ENCODE measurements around the gene ZNF277. TPM values are rescaled to one million over a fixed set of nuclear protein-coding genes. Genes with fewer than 3 reads are reported as not detected.

Gene ZNF277
- total and polyA plus RNA-seq, 4 donors: 11.9 to 47.6 (median 24.9) TPM

GRCh38 chr7:112372101-112372500 is 165.6 kb downstream of the ZNF277 start:
- no peak for TF ChIP-seq CTCF (IDR thresholded peaks at IDR 0.05; ENCODE audit: control extremely low read depth, extremely low read depth)
- Histone ChIP-seq H3K4me1 (ENCODE audit: control insufficient read depth in 5 of 5, insufficient read depth in 5 of 5, low read length in 5 of 5) (peaks cover 0 to 12% (median 0%) of the 10 kb centered on the region in 5 donors), H3K36me3 (ENCODE audit: control insufficient read depth in 4 of 4, insufficient read depth in 4 of 4, low read length in 4 of 4) (no peaks in the 10 kb centered on the region), H3K4me3 (no peak overlapping the region), H3K27ac (ENCODE audit: low read depth in 1 of 2, low read length in 1 of 2) (no peak overlapping the region), H3K27me3 (ENCODE audit: control insufficient read depth in 3 of 3, insufficient read depth in 3 of 3, low read length in 2 of 3) (no peaks in the 10 kb centered on the region), H3K9ac (ENCODE audit: insufficient read depth in 1 of 2, low read length in 2 of 2) (no peak overlapping the region), H3K9me3 (ENCODE audit: control insufficient read depth in 4 of 4, insufficient read depth in 3 of 4, low read length in 3 of 4) (no peaks in the 10 kb centered on the region)
- WGBS, 2 donors: 14 to 24% methylated on average over 1 of the region's 1 CpG
- ATAC-seq (ENCODE audit: insufficient read depth, low FRiP score): no peak
- peak in 1 of 3 donors; percentile 60 for DNase-seq

- DNase-seq (peak; percentile 68 to 85 (median 77)), ATAC-seq (ENCODE audit: insufficient read depth, low FRiP score) (no peak)
- Histone ChIP-seq H3K27me3 (ENCODE audit: control insufficient read depth in 3 of 3, insufficient read depth in 3 of 3, low read length in 2 of 3) (no peaks in the 10 kb centered on the region), H3K9me3 (ENCODE audit: control insufficient read depth in 4 of 4, insufficient read depth in 3 of 4, low read length in 3 of 4) (no peaks in the 10 kb centered on the region), H3K9ac (ENCODE audit: insufficient read depth in 1 of 2, low read length in 2 of 2) (no peak overlapping the region), H3K27ac (ENCODE audit: low read depth in 1 of 2, low read length in 1 of 2) (no peak overlapping the region), H3K36me3 (ENCODE audit: control insufficient read depth in 4 of 4, insufficient read depth in 4 of 4, low read length in 4 of 4) (no peaks in the 10 kb centered on the region), H3K4me3 (no peak overlapping the region), H3K4me1 (ENCODE audit: control insufficient read depth in 5 of 5, insufficient read depth in 5 of 5, low read length in 5 of 5) (no peaks in the 10 kb centered on the region)
- WGBS, 2 donors: 83 to 93% methylated on average over 1 of the region's 1 CpG
- TF ChIP-seq CTCF (IDR thresholded peaks at IDR 0.05; ENCODE audit: control extremely low read depth, extremely low read depth): no peak
Observed at GRCh38 chr7:112377593-112377992, 171.1 kb downstream of the ZNF277 start.

GRCh38 chr7:112381311-112382091 is 175.0 kb downstream of the ZNF277 start:
- DNase-seq (no peak), ATAC-seq (ENCODE audit: insufficient read depth, low FRiP score) (no peak)
- Histone ChIP-seq H3K36me3 (ENCODE audit: control insufficient read depth in 4 of 4, insufficient read depth in 4 of 4, low read length in 4 of 4) (no peaks in the 10 kb centered on the region), H3K27ac (ENCODE audit: low read depth in 1 of 2, low read length in 1 of 2) (no peak overlapping the region), H3K27me3 (ENCODE audit: control insufficient read depth in 3 of 3, insufficient read depth in 3 of 3, low read length in 2 of 3) (no peaks in the 10 kb centered on the region), H3K9ac (ENCODE audit: insufficient read depth in 1 of 2, low read length in 2 of 2) (no peak overlapping the region), H3K4me3 (no peak overlapping the region), H3K4me1 (ENCODE audit: control insufficient read depth in 5 of 5, insufficient read depth in 5 of 5, low read length in 5 of 5) (no peaks in the 10 kb centered on the region), H3K9me3 (ENCODE audit: control insufficient read depth in 4 of 4, insufficient read depth in 3 of 4, low read length in 3 of 4) (no peaks in the 10 kb centered on the region)
- WGBS, 2 donors: 81 to 86% methylated on average over 5 of the region's 5 CpGs
- no peak for TF ChIP-seq CTCF (IDR thresholded peaks at IDR 0.05; ENCODE audit: control extremely low read depth, extremely low read depth)

All from lung (tissue), 12 donors.